HEK293 (cell line): ENCODE measurements around the gene TOMT.
A peak's percentile ranks its signal among the peaks of the same experiment; 100 is the strongest.

Experiments used
- GLIS1 ChIP-seq: fragments of 450-650 bp; formaldehyde crosslinking; IDR thresholded peaks from 2 replicates; pipeline ENCODE4 v1.5.1; 2016; ENCODE audit warnings: missing biosample characterization, missing genetic modification characterization
- ZBTB1 ChIP-seq: fragments of 450-650 bp; formaldehyde crosslinking; IDR thresholded peaks from 2 replicates; pipeline ENCODE4 v1.5.1; 2016; ENCODE audit warnings: missing biosample characterization, missing genetic modification characterization
- ZFP69B ChIP-seq: fragments of 450-650 bp; formaldehyde crosslinking; IDR thresholded peaks from 2 replicates; pipeline ENCODE4 v1.5.1; 2016; ENCODE audit warnings: missing biosample characterization, missing genetic modification characterization
- ZNF10 ChIP-seq: fragments of 450-650 bp; formaldehyde crosslinking; IDR thresholded peaks from 2 replicates; pipeline ENCODE4 v1.5.1; 2017; ENCODE audit warnings: missing biosample characterization, missing genetic modification characterization
- ZNF223 ChIP-seq: fragments of 450-650 bp; formaldehyde crosslinking; IDR thresholded peaks from 2 replicates; pipeline ENCODE4 v1.5.1; 2016; ENCODE audit warnings: missing biosample characterization, missing genetic modification characterization
- ZNF266 ChIP-seq: fragments of 450-650 bp; formaldehyde crosslinking; IDR thresholded peaks from 2 replicates; pipeline ENCODE4 v1.5.1; 2016; ENCODE audit warnings: missing biosample characterization, missing genetic modification characterization, low read depth
- ZNF354C ChIP-seq: fragments of 450-650 bp; formaldehyde crosslinking; IDR thresholded peaks from 2 replicates; pipeline ENCODE4 v1.5.1; 2016; ENCODE audit warnings: missing biosample characterization, missing genetic modification characterization, low read depth, borderline replicate concordance
- ZNF48 ChIP-seq: fragments of 450-650 bp; formaldehyde crosslinking; IDR thresholded peaks from 2 replicates; pipeline ENCODE4 v1.5.1; 2016; ENCODE audit warnings: missing biosample characterization, missing genetic modification characterization
- ZNF510 ChIP-seq: fragments of 450-650 bp; formaldehyde crosslinking; IDR thresholded peaks from 2 replicates; pipeline ENCODE4 v1.5.1; 2018; ENCODE audit warnings: mild to moderate bottlenecking, missing genetic modification characterization, missing biosample characterization; ENCODE audit not compliant: insufficient replicate concordance
- ZNF521 ChIP-seq: fragments of 450-650 bp; formaldehyde crosslinking; IDR thresholded peaks from 2 replicates; pipeline ENCODE4 v1.5.1; 2017; ENCODE audit warnings: missing biosample characterization, mild to moderate bottlenecking, missing genetic modification characterization
- ZNF596 ChIP-seq: fragments of 450-650 bp; IDR thresholded peaks from 2 replicates; pipeline ENCODE4 v1.5.0; 2018; ENCODE audit warnings: missing biosample characterization, mild to moderate bottlenecking, missing genetic modification characterization, moderate library complexity
- ZNF791 ChIP-seq: fragments of 450-650 bp; formaldehyde crosslinking; IDR thresholded peaks from 2 replicates; pipeline ENCODE4 v1.5.1; 2016; ENCODE audit warnings: missing biosample characterization, missing genetic modification characterization
- ZSCAN16 ChIP-seq: fragments of 450-650 bp; formaldehyde crosslinking; IDR thresholded peaks from 2 replicates; pipeline ENCODE4 v1.5.1; 2016; ENCODE audit warnings: missing biosample characterization, missing genetic modification characterization
- TF ChIP-seq, protein P1 (sequence below): fragments of 450-650 bp; formaldehyde crosslinking; conservative IDR thresholded peaks from 2 replicates; pipeline ENCODE4 v1.5.1; 2016; ENCODE audit warnings: low read depth, missing biosample characterization, missing genetic modification characterization
- TF ChIP-seq, protein P2 (sequence below): fragments of 450-650 bp; formaldehyde crosslinking; IDR thresholded peaks from 2 replicates; pipeline ENCODE4; 2016; ENCODE audit warnings: missing biosample characterization, missing genetic modification characterization
- TF ChIP-seq, protein P3 (sequence below): fragments of 450-650 bp; formaldehyde crosslinking; IDR thresholded peaks from 2 replicates; pipeline ENCODE4 v1.5.1; 2016; ENCODE audit warnings: missing biosample characterization, missing genetic modification characterization
- TF ChIP-seq, protein P4 (sequence below): fragments of 450-650 bp; formaldehyde crosslinking; IDR thresholded peaks from 2 replicates; pipeline ENCODE4 v1.5.1; 2016; ENCODE audit warnings: missing biosample characterization, missing genetic modification characterization
- TF ChIP-seq, protein P5 (sequence below): fragments of 450-650 bp; formaldehyde crosslinking; conservative IDR thresholded peaks from 2 replicates; pipeline ENCODE4 v1.5.1; 2016; ENCODE audit warnings: low read depth, missing biosample characterization, missing genetic modification characterization
- TF ChIP-seq, protein P6 (sequence below): fragments of 450-650 bp; formaldehyde crosslinking; IDR thresholded peaks from 2 replicates; pipeline ENCODE4 v1.5.1; 2016; ENCODE audit warnings: missing biosample characterization, missing genetic modification characterization

TOMT gene

DNA sequence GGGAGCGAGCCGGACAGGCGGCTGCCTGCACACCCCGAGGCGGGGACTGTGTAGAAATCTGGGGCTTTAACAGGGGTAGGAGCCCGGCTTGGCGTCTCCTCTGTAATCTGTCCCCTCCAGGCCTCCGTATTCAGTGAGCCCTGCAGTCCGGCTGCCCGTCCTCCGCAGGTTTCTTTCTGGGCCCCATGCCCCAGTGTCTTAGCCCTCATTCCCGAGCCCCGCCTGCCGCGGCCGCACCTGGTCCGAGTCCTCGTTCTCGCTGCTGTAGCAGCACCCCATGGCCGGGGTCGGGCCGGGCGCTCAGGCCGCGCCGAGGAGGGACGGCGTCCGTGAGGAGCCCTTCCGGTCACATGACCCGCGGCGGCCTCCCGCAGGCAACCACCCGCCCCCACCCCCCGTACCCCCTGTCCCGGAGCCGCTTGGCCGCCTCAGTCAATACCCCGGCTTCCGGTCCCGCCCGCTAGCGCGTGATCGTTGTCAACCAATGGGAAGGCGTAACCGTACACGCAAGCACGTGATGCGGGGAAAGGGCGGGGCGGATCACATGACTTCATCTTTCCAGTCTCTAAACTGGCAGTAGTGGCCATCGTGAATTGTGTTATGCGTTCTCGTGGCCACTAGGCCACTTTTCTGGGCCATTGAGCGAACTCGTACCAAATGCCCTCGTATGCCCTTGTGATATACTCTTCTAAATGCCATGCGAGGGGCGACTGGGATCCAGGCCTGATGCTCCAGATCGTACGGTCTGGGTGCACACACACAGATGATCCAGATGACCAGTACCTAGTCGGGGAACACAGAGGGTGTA lies 2.6 kb upstream of the TOMT start, which contains the start of gene LAMTOR1 (continued):
- TF ChIP-seq, protein P1, sequence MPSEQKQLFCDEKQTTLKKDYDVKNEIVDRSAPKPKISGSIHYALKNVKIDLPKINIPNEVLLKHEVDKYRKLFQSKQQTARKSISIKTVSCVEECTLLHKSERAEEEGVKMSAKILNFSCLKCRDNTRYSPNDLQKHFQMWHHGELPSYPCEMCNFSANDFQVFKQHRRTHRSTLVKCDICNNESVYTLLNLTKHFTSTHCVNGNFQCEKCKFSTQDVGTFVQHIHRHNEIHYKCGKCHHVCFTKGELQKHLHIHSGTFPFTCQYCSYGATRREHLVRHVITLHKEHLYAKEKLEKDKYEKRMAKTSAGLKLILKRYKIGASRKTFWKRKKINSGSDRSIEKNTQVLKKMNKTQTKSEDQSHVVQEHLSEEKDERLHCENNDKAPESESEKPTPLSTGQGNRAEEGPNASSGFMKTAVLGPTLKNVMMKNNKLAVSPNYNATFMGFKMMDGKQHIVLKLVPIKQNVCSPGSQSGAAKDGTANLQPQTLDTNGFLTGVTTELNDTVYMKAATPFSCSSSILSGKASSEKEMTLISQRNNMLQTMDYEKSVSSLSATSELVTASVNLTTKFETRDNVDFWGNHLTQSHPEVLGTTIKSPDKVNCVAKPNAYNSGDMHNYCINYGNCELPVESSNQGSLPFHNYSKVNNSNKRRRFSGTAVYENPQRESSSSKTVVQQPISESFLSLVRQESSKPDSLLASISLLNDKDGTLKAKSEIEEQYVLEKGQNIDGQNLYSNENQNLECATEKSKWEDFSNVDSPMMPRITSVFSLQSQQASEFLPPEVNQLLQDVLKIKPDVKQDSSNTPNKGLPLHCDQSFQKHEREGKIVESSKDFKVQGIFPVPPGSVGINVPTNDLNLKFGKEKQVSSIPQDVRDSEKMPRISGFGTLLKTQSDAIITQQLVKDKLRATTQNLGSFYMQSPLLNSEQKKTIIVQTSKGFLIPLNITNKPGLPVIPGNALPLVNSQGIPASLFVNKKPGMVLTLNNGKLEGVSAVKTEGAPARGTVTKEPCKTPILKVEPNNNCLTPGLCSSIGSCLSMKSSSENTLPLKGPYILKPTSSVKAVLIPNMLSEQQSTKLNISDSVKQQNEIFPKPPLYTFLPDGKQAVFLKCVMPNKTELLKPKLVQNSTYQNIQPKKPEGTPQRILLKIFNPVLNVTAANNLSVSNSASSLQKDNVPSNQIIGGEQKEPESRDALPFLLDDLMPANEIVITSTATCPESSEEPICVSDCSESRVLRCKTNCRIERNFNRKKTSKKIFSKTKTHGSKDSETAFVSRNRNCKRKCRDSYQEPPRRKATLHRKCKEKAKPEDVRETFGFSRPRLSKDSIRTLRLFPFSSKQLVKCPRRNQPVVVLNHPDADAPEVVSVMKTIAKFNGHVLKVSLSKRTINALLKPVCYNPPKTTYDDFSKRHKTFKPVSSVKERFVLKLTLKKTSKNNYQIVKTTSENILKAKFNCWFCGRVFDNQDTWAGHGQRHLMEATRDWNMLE (tag by site-specific recombination) = peak; percentile 52; the same call in 1 of the 2 replicates
- no peak for TF ChIP-seq ZNF266 (tag by site-specific recombination)
- TF ChIP-seq ZNF354C (tag by site-specific recombination) = no peak
- no peak for TF ChIP-seq ZNF791 (tag by site-specific recombination)
- TF ChIP-seq, protein P2, sequence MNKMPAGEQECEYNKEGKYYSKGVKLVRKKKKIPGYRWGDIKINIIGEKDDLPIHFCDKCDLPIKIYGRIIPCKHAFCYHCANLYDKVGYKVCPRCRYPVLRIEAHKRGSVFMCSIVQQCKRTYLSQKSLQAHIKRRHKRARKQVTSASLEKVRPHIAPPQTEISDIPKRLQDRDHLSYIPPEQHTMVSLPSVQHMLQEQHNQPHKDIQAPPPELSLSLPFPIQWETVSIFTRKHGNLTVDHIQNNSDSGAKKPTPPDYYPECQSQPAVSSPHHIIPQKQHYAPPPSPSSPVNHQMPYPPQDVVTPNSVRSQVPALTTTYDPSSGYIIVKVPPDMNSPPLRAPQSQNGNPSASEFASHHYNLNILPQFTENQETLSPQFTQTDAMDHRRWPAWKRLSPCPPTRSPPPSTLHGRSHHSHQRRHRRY (tag by site-specific recombination) = no peak
- TF ChIP-seq GLIS1 (tag by site-specific recombination) = peak; percentile 71
- TF ChIP-seq, protein P3, sequence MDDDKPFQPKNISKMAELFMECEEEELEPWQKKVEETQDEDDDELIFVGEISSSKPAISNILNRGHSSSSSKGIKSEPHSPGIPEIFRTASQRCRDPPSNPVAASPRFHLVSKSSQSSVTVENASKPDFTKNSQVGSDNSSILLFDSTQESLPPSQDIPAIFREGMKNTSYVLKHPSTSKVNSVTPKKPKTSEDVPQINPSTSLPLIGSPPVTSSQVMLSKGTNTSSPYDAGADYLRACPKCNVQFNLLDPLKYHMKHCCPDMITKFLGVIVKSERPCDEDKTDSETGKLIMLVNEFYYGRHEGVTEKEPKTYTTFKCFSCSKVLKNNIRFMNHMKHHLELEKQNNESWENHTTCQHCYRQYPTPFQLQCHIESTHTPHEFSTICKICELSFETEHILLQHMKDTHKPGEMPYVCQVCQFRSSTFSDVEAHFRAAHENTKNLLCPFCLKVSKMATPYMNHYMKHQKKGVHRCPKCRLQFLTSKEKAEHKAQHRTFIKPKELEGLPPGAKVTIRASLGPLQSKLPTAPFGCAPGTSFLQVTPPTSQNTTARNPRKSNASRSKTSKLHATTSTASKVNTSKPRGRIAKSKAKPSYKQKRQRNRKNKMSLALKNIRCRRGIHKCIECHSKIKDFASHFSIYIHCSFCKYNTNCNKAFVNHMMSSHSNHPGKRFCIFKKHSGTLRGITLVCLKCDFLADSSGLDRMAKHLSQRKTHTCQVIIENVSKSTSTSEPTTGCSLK = no peak
- no peak for TF ChIP-seq ZNF48 (tag by site-specific recombination)
- no peak for TF ChIP-seq ZNF510 (tag by site-specific recombination)
- no peak for TF ChIP-seq ZFP69B
- TF ChIP-seq ZNF596 (tag by site-specific recombination) = no peak
- TF ChIP-seq, protein P4, sequence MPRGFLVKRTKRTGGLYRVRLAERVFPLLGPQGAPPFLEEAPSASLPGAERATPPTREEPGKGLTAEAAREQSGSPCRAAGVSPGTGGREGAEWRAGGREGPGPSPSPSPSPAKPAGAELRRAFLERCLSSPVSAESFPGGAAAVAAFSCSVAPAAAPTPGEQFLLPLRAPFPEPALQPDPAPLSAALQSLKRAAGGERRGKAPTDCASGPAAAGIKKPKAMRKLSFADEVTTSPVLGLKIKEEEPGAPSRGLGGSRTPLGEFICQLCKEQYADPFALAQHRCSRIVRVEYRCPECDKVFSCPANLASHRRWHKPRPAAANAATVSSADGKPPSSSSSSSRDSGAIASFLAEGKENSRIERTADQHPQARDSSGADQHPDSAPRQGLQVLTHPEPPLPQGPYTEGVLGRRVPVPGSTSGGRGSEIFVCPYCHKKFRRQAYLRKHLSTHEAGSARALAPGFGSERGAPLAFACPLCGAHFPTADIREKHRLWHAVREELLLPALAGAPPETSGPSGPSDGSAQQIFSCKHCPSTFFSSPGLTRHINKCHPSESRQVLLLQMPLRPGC (tag by site-specific recombination) = no peak
- no peak for TF ChIP-seq ZNF10
- no peak for TF ChIP-seq ZNF521 (tag by site-specific recombination)
- TF ChIP-seq ZNF223 (tag by site-specific recombination) = no peak
- no peak for TF ChIP-seq ZSCAN16
- TF ChIP-seq ZBTB1 (tag by site-specific recombination) = no peak
- TF ChIP-seq, protein P5, sequence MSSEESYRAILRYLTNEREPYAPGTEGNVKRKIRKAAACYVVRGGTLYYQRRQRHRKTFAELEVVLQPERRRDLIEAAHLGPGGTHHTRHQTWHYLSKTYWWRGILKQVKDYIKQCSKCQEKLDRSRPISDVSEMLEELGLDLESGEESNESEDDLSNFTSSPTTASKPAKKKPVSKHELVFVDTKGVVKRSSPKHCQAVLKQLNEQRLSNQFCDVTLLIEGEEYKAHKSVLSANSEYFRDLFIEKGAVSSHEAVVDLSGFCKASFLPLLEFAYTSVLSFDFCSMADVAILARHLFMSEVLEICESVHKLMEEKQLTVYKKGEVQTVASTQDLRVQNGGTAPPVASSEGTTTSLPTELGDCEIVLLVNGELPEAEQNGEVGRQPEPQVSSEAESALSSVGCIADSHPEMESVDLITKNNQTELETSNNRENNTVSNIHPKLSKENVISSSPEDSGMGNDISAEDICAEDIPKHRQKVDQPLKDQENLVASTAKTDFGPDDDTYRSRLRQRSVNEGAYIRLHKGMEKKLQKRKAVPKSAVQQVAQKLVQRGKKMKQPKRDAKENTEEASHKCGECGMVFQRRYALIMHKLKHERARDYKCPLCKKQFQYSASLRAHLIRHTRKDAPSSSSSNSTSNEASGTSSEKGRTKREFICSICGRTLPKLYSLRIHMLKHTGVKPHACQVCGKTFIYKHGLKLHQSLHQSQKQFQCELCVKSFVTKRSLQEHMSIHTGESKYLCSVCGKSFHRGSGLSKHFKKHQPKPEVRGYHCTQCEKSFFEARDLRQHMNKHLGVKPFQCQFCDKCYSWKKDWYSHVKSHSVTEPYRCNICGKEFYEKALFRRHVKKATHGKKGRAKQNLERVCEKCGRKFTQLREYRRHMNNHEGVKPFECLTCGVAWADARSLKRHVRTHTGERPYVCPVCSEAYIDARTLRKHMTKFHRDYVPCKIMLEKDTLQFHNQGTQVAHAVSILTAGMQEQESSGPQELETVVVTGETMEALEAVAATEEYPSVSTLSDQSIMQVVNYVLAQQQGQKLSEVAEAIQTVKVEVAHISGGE (tag by site-specific recombination) = peak; percentile 96
- TF ChIP-seq, protein P6, sequence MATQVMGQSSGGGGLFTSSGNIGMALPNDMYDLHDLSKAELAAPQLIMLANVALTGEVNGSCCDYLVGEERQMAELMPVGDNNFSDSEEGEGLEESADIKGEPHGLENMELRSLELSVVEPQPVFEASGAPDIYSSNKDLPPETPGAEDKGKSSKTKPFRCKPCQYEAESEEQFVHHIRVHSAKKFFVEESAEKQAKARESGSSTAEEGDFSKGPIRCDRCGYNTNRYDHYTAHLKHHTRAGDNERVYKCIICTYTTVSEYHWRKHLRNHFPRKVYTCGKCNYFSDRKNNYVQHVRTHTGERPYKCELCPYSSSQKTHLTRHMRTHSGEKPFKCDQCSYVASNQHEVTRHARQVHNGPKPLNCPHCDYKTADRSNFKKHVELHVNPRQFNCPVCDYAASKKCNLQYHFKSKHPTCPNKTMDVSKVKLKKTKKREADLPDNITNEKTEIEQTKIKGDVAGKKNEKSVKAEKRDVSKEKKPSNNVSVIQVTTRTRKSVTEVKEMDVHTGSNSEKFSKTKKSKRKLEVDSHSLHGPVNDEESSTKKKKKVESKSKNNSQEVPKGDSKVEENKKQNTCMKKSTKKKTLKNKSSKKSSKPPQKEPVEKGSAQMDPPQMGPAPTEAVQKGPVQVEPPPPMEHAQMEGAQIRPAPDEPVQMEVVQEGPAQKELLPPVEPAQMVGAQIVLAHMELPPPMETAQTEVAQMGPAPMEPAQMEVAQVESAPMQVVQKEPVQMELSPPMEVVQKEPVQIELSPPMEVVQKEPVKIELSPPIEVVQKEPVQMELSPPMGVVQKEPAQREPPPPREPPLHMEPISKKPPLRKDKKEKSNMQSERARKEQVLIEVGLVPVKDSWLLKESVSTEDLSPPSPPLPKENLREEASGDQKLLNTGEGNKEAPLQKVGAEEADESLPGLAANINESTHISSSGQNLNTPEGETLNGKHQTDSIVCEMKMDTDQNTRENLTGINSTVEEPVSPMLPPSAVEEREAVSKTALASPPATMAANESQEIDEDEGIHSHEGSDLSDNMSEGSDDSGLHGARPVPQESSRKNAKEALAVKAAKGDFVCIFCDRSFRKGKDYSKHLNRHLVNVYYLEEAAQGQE = no peak
